HG03097 (cell line): ENCODE data around the gene COMMD8.
"Not testable (repeated sequence)": the region's sequence is repeated elsewhere in the genome, so short reads cannot be mapped to it uniquely, and the experiment has no call there.

ENCODE experiments used
- ATAC-seq: cut with Tn5 transposase; IDR thresholded peaks from one replicate; pipeline ENCODE4 v1.9.1; 2021; ENCODE audit not compliant: unreplicated experiment, low FRiP score

Gene COMMD8

GRCh38 chr4:47463235-47463956, at the start of gene COMMD8:
Gene COMMD8, minus strand, starts transcription at chr4:47463702. Its CDS starts 51 bp downstream, at chr4:47463651.
- ATAC-seq = peak; percentile 92

GRCh38 chr4:47510506-47511143, 47.1 kb upstream of the COMMD8 start:
- peak; percentile 94 for ATAC-seq

GRCh38 chr4:47505666-47506065, 42.2 kb upstream of the COMMD8 start:
- ATAC-seq = no peak

- ATAC-seq = no peak
These were observed 41.6 kb upstream of the COMMD8 start for GRCh38 chr4:47505147-47505546.

GRCh38 chr4:47500776-47501175, 37.3 kb upstream of the COMMD8 start:
- no peak for ATAC-seq

GRCh38 chr4:47499700-47500099, 36.2 kb upstream of the COMMD8 start:
- no peak for ATAC-seq

- no peak for ATAC-seq
These were observed 35.4 kb upstream of the COMMD8 start for GRCh38 chr4:47498899-47499298.

- ATAC-seq = no peak
These were observed 30.6 kb upstream of the COMMD8 start for GRCh38 chr4:47494124-47494430.

GRCh38 chr4:47493238-47494123, 30.0 kb upstream of the COMMD8 start:
- peak; percentile 43 for ATAC-seq

GRCh38 chr4:47490550-47490949, 27.0 kb upstream of the COMMD8 start:
- ATAC-seq = peak; percentile 38

GRCh38 chr4:47488706-47489105, 25.2 kb upstream of the COMMD8 start:
- no peak for ATAC-seq

GRCh38 chr4:47486727-47487126, 23.2 kb upstream of the COMMD8 start:
- not testable (repeated sequence) for ATAC-seq

GRCh38 chr4:47486231-47486673, 22.8 kb upstream of the COMMD8 start:
- no peak for ATAC-seq

- ATAC-seq = no peak
These were observed 22.3 kb upstream of the COMMD8 start for GRCh38 chr4:47485768-47486167.

GRCh38 chr4:47485047-47485692, 21.7 kb upstream of the COMMD8 start, which contains the start of gene ATP10D:
Gene ATP10D, plus strand, starts transcription at chr4:47485275. Its CDS starts 27,266 bp downstream, at chr4:47512541.
- peak; percentile 95 for ATAC-seq

GRCh38 chr4:47484168-47484567, 20.7 kb upstream of the COMMD8 start:
- ATAC-seq = no peak

- no peak for ATAC-seq
These were observed 20.2 kb upstream of the COMMD8 start for GRCh38 chr4:47483745-47484144.

- ATAC-seq = no peak
These were observed 18.8 kb upstream of the COMMD8 start for GRCh38 chr4:47482326-47482725.

- no peak for ATAC-seq
These were observed 15.3 kb upstream of the COMMD8 start for GRCh38 chr4:47478804-47479203.

GRCh38 chr4:47475411-47475810, 11.9 kb upstream of the COMMD8 start:
- ATAC-seq = no peak

- no peak for ATAC-seq
These were observed 11.3 kb upstream of the COMMD8 start for GRCh38 chr4:47474799-47475198.
